Lung (tissue), 12 donors: ENCODE measurements around the gene ZNF576. TPM values are rescaled to one million over a fixed set of nuclear protein-coding genes. Genes with fewer than 3 reads are reported as not detected.

ENCODE experiments used
- ATAC-seq: fragments of 200-7000 bp; cut with Tn5 transposase; one replicate; pipeline ENCODE4 v1.9.1; 2020; ENCODE audit warnings: moderate number of reproducible peaks; ENCODE audit not compliant: insufficient read depth, low FRiP score
- DNase-seq, 3 donors: peaks; one replicate each; pipeline ENCODE4 v3.0.0-alpha.2; 2013 to 2017
- H3K27ac ChIP-seq, 2 donors: one replicate each; pipeline ENCODE4 v1.5.1; 2013; ENCODE audit warnings: mild to moderate bottlenecking in 2 of 2, moderate library complexity in 2 of 2, control low read depth in 1 of 2, inconsistent platforms in 1 of 2, low read depth in 1 of 2, low read length in 1 of 2
- H3K27me3 ChIP-seq, 3 donors: one replicate each; pipeline ENCODE4 v1.5.1; 2013; ENCODE audit warnings: low read length in 2 of 3; ENCODE audit not compliant: control insufficient read depth in 3 of 3, insufficient read depth in 3 of 3
- H3K36me3 ChIP-seq, 4 donors: one replicate each; pipeline ENCODE4 v1.5.1; 2013; ENCODE audit warnings: low read length in 4 of 4, mild to moderate bottlenecking in 1 of 4, moderate library complexity in 1 of 4; ENCODE audit not compliant: control insufficient read depth in 4 of 4, insufficient read depth in 4 of 4
- H3K4me1 ChIP-seq, 5 donors: one replicate each; pipeline ENCODE4 v1.5.1; 2013; ENCODE audit warnings: low read length in 5 of 5, mild to moderate bottlenecking in 2 of 5, moderate library complexity in 1 of 5; ENCODE audit not compliant: control insufficient read depth in 5 of 5, insufficient read depth in 5 of 5
- H3K4me3 ChIP-seq: one replicate; pipeline ENCODE4 v1.5.1; 2013; ENCODE audit warnings: mild to moderate bottlenecking, control low read depth, moderate library complexity
- H3K9ac ChIP-seq, 2 donors: one replicate each; pipeline ENCODE4 v1.5.1; 2013; ENCODE audit warnings: low read length in 2 of 2, control low read depth in 1 of 2; ENCODE audit not compliant: insufficient read depth in 1 of 2
- H3K9me3 ChIP-seq, 4 donors: one replicate each; pipeline ENCODE4 v1.5.1; 2013; ENCODE audit warnings: low read length in 3 of 4, mild to moderate bottlenecking in 1 of 4, moderate library complexity in 1 of 4; ENCODE audit not compliant: control insufficient read depth in 4 of 4, insufficient read depth in 3 of 4
- CTCF ChIP-seq: IDR thresholded peaks from 2 replicates; pipeline ENCODE4 v1.5.1; 2012; ENCODE audit warnings: mild to moderate bottlenecking; ENCODE audit errors: control extremely low read depth, extremely low read depth
- WGBS, 2 donors: extraction: QIAGEN DNeasy Blood & Tissue Kit; methylation state at CpG; one replicate each; pipeline ENCODE4 v1.1.7; 2013; 5-methylcytosine and 5-hydroxymethylcytosine counted together
- polyA plus RNA-seq, 2 donors: library from polyadenylated mRNA; stranded (reverse); fragments of 200-250 nt; gene quantifications; one replicate each; pipeline ENCODE4 v1.2.1, GENCODE V29; 2013
- total RNA-seq, 2 donors: library from RNA; depleted of rRNA in 1 of 2; stranded (reverse); fragments of >200 nt in 1 of 2; gene quantifications; one replicate each; pipeline ENCODE4 v1.2.1, GENCODE V29; 2014 to 2021
- donor health status: control.
- donor health status: control.
- donor health status: Bipolar disorder and iron deficiency.
- donor health status: healthy.
- donor health status: DM: yes; HTN: yes; CAD: no.

ZNF576 gene
- total and polyA plus RNA-seq, 4 donors: 5.8 to 17.2 (median 12.3) TPM

GRCh38 chr19:43625918-43626579, 29.7 kb downstream of the ZNF576 start:
- H3K27me3 ChIP-seq: no peaks in the 10 kb centered on the region
- TF ChIP-seq CTCF: no peak
- H3K36me3 ChIP-seq: no peaks in the 10 kb centered on the region
- no peak overlapping the region for H3K4me3 ChIP-seq
- WGBS, 2 donors: 65 to 79% methylated on average over 32 of the region's 32 CpGs
- H3K9ac ChIP-seq: no peak overlapping the region
- H3K27ac ChIP-seq: no peak overlapping the region
- DNase-seq: no peak
- H3K4me1 ChIP-seq: peaks cover 0 to 6% (median 0%) of the 10 kb centered on the region in 5 donors
- ATAC-seq: no peak
- no peaks in the 10 kb centered on the region for H3K9me3 ChIP-seq

GRCh38 chr19:43626838-43627237, 30.4 kb downstream of the ZNF576 start:
- 52 to 65% methylated on average over 17 of the region's 17 CpGs for WGBS, 2 donors
- ATAC-seq: no peak
- Histone ChIP-seq H3K4me1 (peaks cover 0 to 6% (median 0%) of the 10 kb centered on the region in 5 donors), H3K36me3 (no peaks in the 10 kb centered on the region), H3K27me3 (no peaks in the 10 kb centered on the region), H3K9ac (no peak overlapping the region), H3K4me3 (no peak overlapping the region), H3K9me3 (no peaks in the 10 kb centered on the region), H3K27ac (no peak overlapping the region)
- DNase-seq: no peak
- TF ChIP-seq CTCF: no peak

GRCh38 chr19:43628646-43629326, 32.4 kb downstream of the ZNF576 start:
- ATAC-seq (no peak), DNase-seq (no peak)
- TF ChIP-seq CTCF: no peak
- H3K4me1 ChIP-seq: peaks cover 0 to 6% (median 0%) of the 10 kb centered on the region in 5 donors
- no peak overlapping the region for H3K27ac ChIP-seq
- no peaks in the 10 kb centered on the region for H3K27me3 ChIP-seq
- H3K9ac ChIP-seq: no peak overlapping the region
- H3K36me3 ChIP-seq: no peaks in the 10 kb centered on the region
- 94% methylated on average over 3 of the region's 3 CpGs for WGBS, 2 donors
- no peaks in the 10 kb centered on the region for H3K9me3 ChIP-seq
- H3K4me3 ChIP-seq: no peak overlapping the region
